GM19452 (cell line): ENCODE results near the gene MRPS6.

ENCODE experiments used
- ATAC-seq: cut with Tn5 transposase; IDR thresholded peaks from one replicate; pipeline ENCODE4 v1.9.1; 2021; ENCODE audit not compliant: unreplicated experiment

MRPS6 gene

GRCh38 chr21:34177919-34178567 is 104.7 kb downstream of the MRPS6 start:
- ATAC-seq, result no peak

- ATAC-seq, result no peak
Measured at GRCh38 chr21:34179204-34179935, 106.0 kb downstream of the MRPS6 start.

GRCh38 chr21:34180407-34180806 is 107.0 kb downstream of the MRPS6 start:
- ATAC-seq, result no peak

- no peak for ATAC-seq
Measured at GRCh38 chr21:34180826-34181359, 107.5 kb downstream of the MRPS6 start.

- ATAC-seq, result no peak
Measured at GRCh38 chr21:34181431-34182039, 108.2 kb downstream of the MRPS6 start.

- no peak for ATAC-seq
Measured at GRCh38 chr21:34182436-34182835, 109.1 kb downstream of the MRPS6 start.

- no peak for ATAC-seq
Measured at GRCh38 chr21:34183331-34183928, 110.1 kb downstream of the MRPS6 start.

- ATAC-seq, result no peak
Measured at GRCh38 chr21:34184232-34184631, 110.9 kb downstream of the MRPS6 start.

GRCh38 chr21:34185026-34185750 is 111.8 kb downstream of the MRPS6 start:
- ATAC-seq, result no peak

GRCh38 chr21:34186109-34186719 is 112.8 kb downstream of the MRPS6 start:
- ATAC-seq, result no peak

GRCh38 chr21:34187935-34188334 is 114.6 kb downstream of the MRPS6 start:
- ATAC-seq, result no peak

GRCh38 chr21:34189506-34189905 is 116.1 kb downstream of the MRPS6 start:
- no peak for ATAC-seq

- no peak for ATAC-seq
Measured at GRCh38 chr21:34190576-34191321, 117.4 kb downstream of the MRPS6 start.

- no peak for ATAC-seq
Measured at GRCh38 chr21:34191876-34192275, 118.5 kb downstream of the MRPS6 start.
